H1 (cell line): ENCODE results near the gene COL4A3. TPM values are rescaled to one million over a fixed set of nuclear protein-coding genes. Genes with fewer than 3 reads are reported as not detected.

Experiments
- CTCF ChIA-PET: fragments of 300-600 bp; sonication (Branson Sonifier 250); formaldehyde crosslinking; loops from one replicate; lab custom pipeline; 2021; ENCODE audit not compliant: partially characterized antibody; lab: Charles Lee
- POLR2A ChIA-PET: fragments of 300-600 bp; sonication (Branson Sonifier 250); formaldehyde crosslinking; loops from one replicate; lab custom pipeline; 2021; ENCODE audit warnings: inconsistent platforms; ENCODE audit not compliant: partially characterized antibody; lab: Charles Lee
- DNase-seq, 2 experiments: peaks; one replicate each; pipeline versions ENCODE4 v3.0.0 to v3.0.0-alpha.2; 2010 to 2022; ENCODE audit warnings: low spot score in 2 of 2, low read depth in 1 of 2, mixed read lengths in 1 of 2
- FAIRE-seq: peaks from 2 replicates; lab custom pipeline; 2011; peaks lifted over from hg19 to GRCh38; lab: Jason Lieb, UNC
- H2AFZ ChIP-seq: 2 replicates; pipeline ENCODE4 v1.8.1; 2012; ENCODE audit warnings: low read length, inconsistent platforms
- H2AK5ac ChIP-seq: 2 replicates; pipeline ENCODE4 v1.6.1; 2013; ENCODE audit warnings: low read depth, low read length
- H2BK120ac ChIP-seq: replicated peaks from 2 replicates; pipeline ENCODE3; 2013; ENCODE audit warnings: low read depth, low read length, inconsistent platforms
- H2BK12ac ChIP-seq: 2 replicates; pipeline ENCODE4 v1.6.1; 2013; ENCODE audit warnings: low read depth, low read length
- H2BK15ac ChIP-seq: 2 replicates; pipeline ENCODE4 v1.6.1; 2013; ENCODE audit warnings: low read length
- H2BK20ac ChIP-seq: 2 replicates; pipeline ENCODE4 v1.6.1; 2013; ENCODE audit warnings: low read length
- H2BK5ac ChIP-seq: 2 replicates; pipeline ENCODE4 v1.6.1; 2013; ENCODE audit warnings: low read depth, low read length
- H3K14ac ChIP-seq: 2 replicates; pipeline ENCODE4 v1.6.1; 2013; ENCODE audit warnings: inconsistent platforms; ENCODE audit not compliant: insufficient read length
- H3K18ac ChIP-seq: 2 replicates; pipeline ENCODE4 v1.6.1; 2013; ENCODE audit warnings: low read length; ENCODE audit errors: extremely low read depth
- H3K23ac ChIP-seq: 2 replicates; pipeline ENCODE4 v1.6.1; 2013; ENCODE audit warnings: inconsistent platforms; ENCODE audit not compliant: insufficient read length
- H3K23me2 ChIP-seq: 2 replicates; pipeline ENCODE4 v1.6.1; 2013; ENCODE audit warnings: low read depth, low read length
- H3K27ac ChIP-seq: 2 replicates; pipeline ENCODE4 v1.6.1; 2011; ENCODE audit warnings: low read depth, low read length, inconsistent platforms
- H3K27me3 ChIP-seq, 4 experiments: replicated peaks in 1 of 4; 1 replicate in 1 of 4; 2 replicates in 3 of 4; pipeline versions ENCODE4 v1.6.1 to v1.8.1; 2011 to 2013; ENCODE audit warnings: low read length in 3 of 4, mild to moderate bottlenecking in 3 of 4, inconsistent platforms in 2 of 4, mixed read lengths in 2 of 4, moderate library complexity in 1 of 4; ENCODE audit not compliant: control insufficient read depth in 3 of 4, insufficient read depth in 3 of 4; ENCODE audit errors: extremely low read depth in 1 of 4
- H3K36me3 ChIP-seq, 4 experiments: 2 replicates each; pipeline versions ENCODE4 v1.6.1 to v1.8.1; 2011 to 2013; ENCODE audit warnings: mild to moderate bottlenecking in 4 of 4, low read length in 3 of 4, moderate library complexity in 2 of 4, control low read depth in 1 of 4, inconsistent platforms in 1 of 4; ENCODE audit not compliant: insufficient read depth in 4 of 4, control insufficient read depth in 2 of 4
- H3K4ac ChIP-seq: replicated peaks from 2 replicates; pipeline ENCODE3; 2013; ENCODE audit warnings: low read length, low read depth, mixed read lengths, inconsistent platforms; ENCODE audit not compliant: insufficient read length
- H3K4me1 ChIP-seq, 4 experiments: replicated peaks in 1 of 4; 1 replicate in 1 of 4; 2 replicates in 3 of 4; pipeline versions ENCODE4 v1.6.1 to v1.8.1; 2011 to 2013; ENCODE audit warnings: low read length in 3 of 4, inconsistent platforms in 2 of 4, mixed read lengths in 1 of 4; ENCODE audit not compliant: insufficient read depth in 4 of 4, control insufficient read depth in 3 of 4
- H3K4me2 ChIP-seq, 2 experiments: 2 replicates each; pipeline versions ENCODE4 v1.6.1 to v1.8.1; 2011 to 2013; ENCODE audit warnings: low read depth in 2 of 2, low read length in 2 of 2, control low read depth in 1 of 2, inconsistent platforms in 1 of 2, mild to moderate bottlenecking in 1 of 2; ENCODE audit not compliant: insufficient read depth in 1 of 2
- H3K4me3 ChIP-seq, 4 experiments: fragments of 200-600, 300-600 bp in 1 of 4; sonication (generic), shearing (Covaris generic), sonication (Bioruptor Twin) in 1 of 4; 2 replicates each; pipeline versions ENCODE4 v1.5.1 to v1.8.1; 2011 to 2016; ENCODE audit warnings: low read length in 4 of 4, low read depth in 3 of 4, control low read depth in 2 of 4, inconsistent platforms in 2 of 4, mild to moderate bottlenecking in 2 of 4, mixed read lengths in 1 of 4, moderate library complexity in 1 of 4; ENCODE audit not compliant: insufficient read depth in 2 of 4; ENCODE audit errors: extremely low read depth in 1 of 4
- H3K56ac ChIP-seq: replicated peaks from 2 replicates; pipeline ENCODE3; 2013; ENCODE audit warnings: low read depth, mild to moderate bottlenecking, mixed read lengths, low read length, inconsistent platforms; ENCODE audit not compliant: insufficient read length
- H3K79me1 ChIP-seq: 2 replicates; pipeline ENCODE4 v1.6.1; 2013; ENCODE audit warnings: low read depth, low read length, control low read depth
- H3K79me2 ChIP-seq, 2 experiments: 2 replicates each; pipeline versions ENCODE4 v1.6.1 to v1.8.1; 2012 to 2013; ENCODE audit warnings: low read length in 2 of 2, mild to moderate bottlenecking in 2 of 2, inconsistent platforms in 1 of 2; ENCODE audit not compliant: insufficient read depth in 2 of 2, control insufficient read depth in 1 of 2
- H3K9ac ChIP-seq, 4 experiments: replicated peaks in 1 of 4; 1 replicate in 1 of 4; 2 replicates in 3 of 4; pipeline versions ENCODE4 v1.6.1 to v1.8.1; 2011 to 2013; ENCODE audit warnings: low read depth in 3 of 4, low read length in 3 of 4, control low read depth in 2 of 4, mild to moderate bottlenecking in 2 of 4, moderate library complexity in 2 of 4, inconsistent platforms in 1 of 4; ENCODE audit errors: extremely low read depth in 1 of 4
- H3K9me3 ChIP-seq, 2 experiments: 2 replicates each; pipeline versions ENCODE4 v1.6.1 to v1.8.1; 2012 to 2013; ENCODE audit warnings: mild to moderate bottlenecking in 2 of 2, moderate library complexity in 2 of 2, control low read depth in 1 of 2, inconsistent platforms in 1 of 2, low read depth in 1 of 2, low read length in 1 of 2, mixed read lengths in 1 of 2; ENCODE audit not compliant: insufficient read depth in 2 of 2
- H4K20me1 ChIP-seq, 2 experiments: replicated peaks in 1 of 2; 2 replicates each; pipeline versions ENCODE3 to v1.8.1; 2011 to 2013; ENCODE audit warnings: inconsistent platforms in 2 of 2, low read length in 2 of 2, mild to moderate bottlenecking in 1 of 2; ENCODE audit not compliant: insufficient read depth in 2 of 2, control insufficient read depth in 1 of 2
- H4K5ac ChIP-seq: 2 replicates; pipeline ENCODE4 v1.6.1; 2013; ENCODE audit warnings: low read length, low read depth, mixed read lengths, inconsistent platforms; ENCODE audit not compliant: insufficient read length
- H4K8ac ChIP-seq: 2 replicates; pipeline ENCODE4 v1.8.0; 2013; ENCODE audit warnings: mild to moderate bottlenecking, moderate library complexity, low read length, inconsistent platforms; ENCODE audit not compliant: insufficient read depth; ENCODE audit errors: extremely low read depth
- H4K91ac ChIP-seq: replicated peaks from 2 replicates; pipeline ENCODE3; 2013; ENCODE audit warnings: low read length, mixed read lengths, inconsistent platforms; ENCODE audit not compliant: insufficient read length
- CHD1 ChIP-seq: IDR thresholded peaks from 2 replicates; pipeline ENCODE4 v1.6.1; 2012; ENCODE audit warnings: low read depth, low read length, improper control_type of control experiment
- CTBP2 ChIP-seq: IDR thresholded peaks from 2 replicates; pipeline ENCODE4 v1.7.0; 2011; ENCODE audit warnings: borderline replicate concordance, mild to moderate bottlenecking, moderate library complexity, mixed read lengths, low read length; ENCODE audit not compliant: insufficient read depth, insufficient read length
- GTF2F1 ChIP-seq: IDR thresholded peaks from 2 replicates; pipeline ENCODE4 v1.6.1; 2012; ENCODE audit warnings: low read depth, low read length, improper control_type of control experiment, borderline replicate concordance
- JUN ChIP-seq: IDR thresholded peaks from 2 replicates; pipeline ENCODE4 v1.6.1; 2011; ENCODE audit warnings: low read depth, mild to moderate bottlenecking, improper control_type of control experiment, low read length
- NRF1 ChIP-seq: IDR thresholded peaks from 2 replicates; pipeline ENCODE4 v1.6.1; 2011; ENCODE audit warnings: mild to moderate bottlenecking, low read depth, low read length, improper control_type of control experiment
- PHF8 ChIP-seq: fragments of 200-600 bp; sonication (generic); conservative IDR thresholded peaks from 2 replicates; pipeline ENCODE4 v1.7.1; 2012; ENCODE audit warnings: low read depth, mild to moderate bottlenecking, inconsistent platforms, low read length, moderate library complexity
- POU5F1 ChIP-seq: IDR thresholded peaks from 2 replicates; pipeline ENCODE4 v1.6.1; 2011; ENCODE audit warnings: low read depth, mild to moderate bottlenecking, low read length, moderate library complexity
- SP1 ChIP-seq: IDR thresholded peaks from 2 replicates; pipeline ENCODE4 v1.6.1; 2011; ENCODE audit warnings: low read depth, low read length
- TEAD4 ChIP-seq: IDR thresholded peaks from 2 replicates; pipeline ENCODE4 v1.6.1; 2012; ENCODE audit warnings: low read depth, low read length, inconsistent platforms, mixed read lengths
- USF2 ChIP-seq: IDR thresholded peaks from 2 replicates; pipeline ENCODE4 v1.6.1; 2011; ENCODE audit warnings: low read length, improper control_type of control experiment
- ZNF274 ChIP-seq: IDR thresholded peaks from 2 replicates; pipeline ENCODE4 v1.7.0; 2012; ENCODE audit warnings: low read length, borderline replicate concordance; ENCODE audit errors: extremely low read depth
- WGBS, 2 experiments: shearing (Covaris generic) in 1 of 2; methylation state at CpG; one replicate each; pipeline versions ENCODE4 v1.1.6 to v1.1.7; 2013 to 2015; ENCODE audit warnings: low lambda C conversion rate in 2 of 2, mixed read lengths in 2 of 2, inconsistent platforms in 1 of 2, low coverage in 1 of 2, missing lambda C conversion rate in 1 of 2; ENCODE audit not compliant: insufficient replicate concordance in 2 of 2, insufficient coverage in 1 of 2, insufficient read length in 1 of 2; ENCODE audit errors: extremely low coverage in 1 of 2, missing lambda C conversion rate in 1 of 2; 5-methylcytosine and 5-hydroxymethylcytosine counted together
- polyA plus RNA-seq, 7 experiments: library from polyadenylated mRNA; depleted of rRNA in 3 of 7; stranded (reverse) in 5 of 7; unstranded in 2 of 7; fragments of >200 nt in 5 of 7; fragments of 200-250 nt in 2 of 7; gene quantifications; 1 replicate in 5 of 7; 2 replicates in 1 of 7; 4 replicates in 1 of 7; pipeline versions ENCODE4 v1.2.1 to v1.2.3, GENCODE V29; 2011 to 2013; ENCODE audit warnings: missing spikeins in 2 of 7, mixed read lengths in 2 of 7
- total RNA-seq: library from RNA; stranded (reverse); fragmentation: NEBNext Ultra II Directional; extraction: Animal tissue kit (Norgen Biotek cat#: 25700); gene quantifications from 2 replicates; pipeline ENCODE4 v1.2.1, GENCODE V29; 2021
- TF ChIP-seq, protein P1 (sequence below): IDR thresholded peaks from 2 replicates; pipeline ENCODE4 v1.6.1; 2012; ENCODE audit warnings: inconsistent platforms

COL4A3 gene
- total and polyA plus RNA-seq, 2 of the 8 experiments (the other 6 are each of a cell fraction or from before 2014, with no cell fraction given): 0.12 to 0.17 TPM

- Histone ChIP-seq H3K36me3 (peaks cover 0 to 20% (median 1%) of the 10 kb centered on the region in 4 experiments; a peak in 3 of 8 replicates), H4K5ac (no peak overlapping the region), H3K79me2 (no peaks in the 10 kb centered on the region), H2BK12ac (no peak overlapping the region), H3K27ac (no peak overlapping the region), H2BK15ac (no peak overlapping the region), H3K23ac (no peak overlapping the region), H2BK5ac (no peak overlapping the region), H3K23me2 (no peaks in the 10 kb centered on the region), H3K9ac (no peak overlapping the region), H3K18ac (no peak overlapping the region), H4K8ac (no peak overlapping the region), H2BK120ac (no peak overlapping the region), H3K4me1 (no peaks in the 10 kb centered on the region; a peak in 1 of 7 replicates), H4K91ac (no peak overlapping the region), H3K56ac (no peak overlapping the region), H3K14ac (no peak overlapping the region), H2AFZ (no peak overlapping the region), H3K4me3 (no peak overlapping the region), H2AK5ac (no peak overlapping the region), H3K4me2 (no peak overlapping the region), H4K20me1 (no peaks in the 10 kb centered on the region), H3K4ac (no peak overlapping the region), H2BK20ac (no peak overlapping the region), H3K9me3 (no peaks in the 10 kb centered on the region), H3K79me1 (no peaks in the 10 kb centered on the region), H3K27me3 (no peaks in the 10 kb centered on the region)
- ChIA-PET POLR2A (no interaction called here), CTCF (interaction anchor here (0.6 kb wide), 1 partner anchor 28 kb away, joined by 3 read pairs; no protein-coding TSS in a partner anchor)
- DNase-seq: no peak
- 85% methylated on average over 7 of the region's 7 CpGs; no CpG with 5 or more reads in 1 of the 2 experiments for whole genome bisulfite sequencing, 2 experiments
- no peak for FAIRE-seq
- no peak for TF ChIP-seq NRF1
- TF ChIP-seq USF2: no peak
- no peak for TF ChIP-seq CHD1
- no peak for TF ChIP-seq TEAD4
- no peak for TF ChIP-seq PHF8
- TF ChIP-seq JUN: no peak
- TF ChIP-seq, protein P1, sequence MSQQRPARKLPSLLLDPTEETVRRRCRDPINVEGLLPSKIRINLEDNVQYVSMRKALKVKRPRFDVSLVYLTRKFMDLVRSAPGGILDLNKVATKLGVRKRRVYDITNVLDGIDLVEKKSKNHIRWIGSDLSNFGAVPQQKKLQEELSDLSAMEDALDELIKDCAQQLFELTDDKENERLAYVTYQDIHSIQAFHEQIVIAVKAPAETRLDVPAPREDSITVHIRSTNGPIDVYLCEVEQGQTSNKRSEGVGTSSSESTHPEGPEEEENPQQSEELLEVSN: no peak
- TF ChIP-seq ZNF274: no peak
- no peak for TF ChIP-seq CTBP2
- TF ChIP-seq SP1: no peak
- TF ChIP-seq GTF2F1: no peak
- no peak for TF ChIP-seq POU5F1
Observed at GRCh38 chr2:227349989-227350612, 185.7 kb downstream of the COL4A3 start.
